Uterus (tissue), 2 donors: ENCODE data around the gene MRGPRX2.

Experiments
- POLR2A ChIP-seq, 2 donors: fragments of 450-650 bp; IDR thresholded peaks; one replicate each; pipeline ENCODE4 v1.6.1; 2016; ENCODE audit warnings: antibody characterized with exemption in 2 of 2, mild to moderate bottlenecking in 1 of 2, moderate library complexity in 1 of 2
- TF ChIP-seq, protein P1 (sequence below), 4 experiments: fragments of 200-600 bp in 2 of 4; fragments of 450-650 bp in 2 of 4; sonication (generic) in 2 of 4; IDR thresholded peaks; one replicate each; pipeline ENCODE4 v1.5.1; 2016 to 2019; ENCODE audit warnings: antibody characterized with exemption in 4 of 4, mild to moderate bottlenecking in 2 of 4, moderate library complexity in 1 of 4

DNA sequence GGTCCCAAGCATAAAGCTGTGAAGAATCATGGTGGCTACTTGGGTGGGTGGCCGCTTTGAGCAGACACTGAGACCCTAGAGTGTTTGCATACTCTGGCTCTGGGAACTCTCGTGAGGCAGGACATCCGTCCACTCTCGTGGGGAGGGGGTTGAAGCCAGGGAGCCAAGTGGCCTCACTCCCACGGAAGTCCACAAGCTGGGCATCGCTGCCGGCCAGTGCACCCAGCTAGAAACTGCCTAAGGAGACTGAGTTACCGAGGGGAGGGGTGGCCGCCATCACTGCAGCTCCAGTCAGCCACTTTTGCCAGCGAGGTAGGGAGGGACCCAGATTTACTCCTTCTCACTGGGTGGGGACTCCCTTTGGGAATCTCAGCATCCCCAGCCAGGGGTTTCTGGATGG lies 20.5 kb downstream of the MRGPRX2 start:
- TF ChIP-seq, protein P1, sequence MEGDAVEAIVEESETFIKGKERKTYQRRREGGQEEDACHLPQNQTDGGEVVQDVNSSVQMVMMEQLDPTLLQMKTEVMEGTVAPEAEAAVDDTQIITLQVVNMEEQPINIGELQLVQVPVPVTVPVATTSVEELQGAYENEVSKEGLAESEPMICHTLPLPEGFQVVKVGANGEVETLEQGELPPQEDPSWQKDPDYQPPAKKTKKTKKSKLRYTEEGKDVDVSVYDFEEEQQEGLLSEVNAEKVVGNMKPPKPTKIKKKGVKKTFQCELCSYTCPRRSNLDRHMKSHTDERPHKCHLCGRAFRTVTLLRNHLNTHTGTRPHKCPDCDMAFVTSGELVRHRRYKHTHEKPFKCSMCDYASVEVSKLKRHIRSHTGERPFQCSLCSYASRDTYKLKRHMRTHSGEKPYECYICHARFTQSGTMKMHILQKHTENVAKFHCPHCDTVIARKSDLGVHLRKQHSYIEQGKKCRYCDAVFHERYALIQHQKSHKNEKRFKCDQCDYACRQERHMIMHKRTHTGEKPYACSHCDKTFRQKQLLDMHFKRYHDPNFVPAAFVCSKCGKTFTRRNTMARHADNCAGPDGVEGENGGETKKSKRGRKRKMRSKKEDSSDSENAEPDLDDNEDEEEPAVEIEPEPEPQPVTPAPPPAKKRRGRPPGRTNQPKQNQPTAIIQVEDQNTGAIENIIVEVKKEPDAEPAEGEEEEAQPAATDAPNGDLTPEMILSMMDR (IDR thresholded peaks at IDR 0.05): no peak
- no peak for TF ChIP-seq POLR2A (IDR thresholded peaks at IDR 0.05)
